Tibial nerve (tissue), 4 donors: Measurements from ENCODE around the gene TCF12. TPM values are rescaled to one million over a fixed set of nuclear protein-coding genes. Genes with fewer than 3 reads are reported as not detected.
"Not testable (repeated sequence)": the region's sequence is repeated elsewhere in the genome, so short reads cannot be mapped to it uniquely, and the experiment has no call there.

Experiments used
- DNase-seq, 2 donors: peaks; one replicate each; pipeline ENCODE4 v3.0.0-alpha.2; 2019; ENCODE audit warnings: low spot score in 2 of 2
- H3K27ac ChIP-seq, 4 donors: fragments of 200-600 bp; sonication (generic) in 3 of 4; one replicate each; pipeline ENCODE4 v1.5.1; 2017 to 2019; ENCODE audit warnings: mild to moderate bottlenecking in 1 of 4
- H3K27me3 ChIP-seq, 2 donors: fragments of 200-600 bp; sonication (generic) in 1 of 2; one replicate each; pipeline versions ENCODE4 v1.5.1 to v1.6.0; 2017 to 2019
- H3K36me3 ChIP-seq, 3 donors: fragments of 200-600 bp; sonication (generic); one replicate each; pipeline ENCODE4 v1.5.1; 2018 to 2019
- H3K4me1 ChIP-seq, 4 donors: fragments of 200-600 bp; sonication (generic) in 3 of 4; one replicate each; pipeline ENCODE4 v1.5.1; 2017 to 2019
- H3K4me3 ChIP-seq, 4 donors: fragments of 200-600 bp; sonication (generic) in 3 of 4; one replicate each; pipeline ENCODE4 v1.5.1; 2017 to 2019; ENCODE audit warnings: mild to moderate bottlenecking in 1 of 4, moderate library complexity in 1 of 4
- H3K9me3 ChIP-seq, 4 donors: fragments of 200-600 bp; sonication (generic) in 3 of 4; one replicate each; pipeline ENCODE4 v1.5.1; 2017 to 2019
- CTCF ChIP-seq, 5 experiments: fragments of 200-600 bp in 3 of 5; fragments of 450-650 bp in 2 of 5; sonication (generic) in 3 of 5; IDR thresholded peaks; one replicate each; pipeline ENCODE4 v1.5.1; 2016 to 2019; ENCODE audit warnings: antibody characterized with exemption in 5 of 5, mild to moderate bottlenecking in 3 of 5, moderate library complexity in 2 of 5
- EP300 ChIP-seq, 2 donors: sonication (generic); formaldehyde crosslinking; IDR thresholded peaks; one replicate each; pipeline ENCODE4 v1.6.1; 2017; ENCODE audit warnings: antibody characterized with exemption in 2 of 2, mild to moderate bottlenecking in 1 of 2
- POLR2A ChIP-seq, 2 donors: fragments of 450-650 bp; IDR thresholded peaks; one replicate each; pipeline ENCODE4 v1.6.1; 2017; ENCODE audit warnings: antibody characterized with exemption in 2 of 2, mild to moderate bottlenecking in 2 of 2, moderate library complexity in 2 of 2
- WGBS, 2 donors: methylation state at CpG; one replicate each; pipeline ENCODE4 v1.1.5; 2018; 5-methylcytosine and 5-hydroxymethylcytosine counted together
- total RNA-seq, 4 donors: library from RNA; depleted of rRNA; stranded (reverse); fragments of >200 nt; gene quantifications; one replicate each; pipeline ENCODE4 v1.1.0, GENCODE V29; 2016

TCF12 gene
- total RNA-seq, 4 donors from 2014 or later = 117 to 181 (median 174) TPM

GRCh38 chr15:57003418-57003817 lies 85.0 kb downstream of the TCF12 start:
- H3K27ac ChIP-seq = no peak overlapping the region
- no peak for DNase-seq
- H3K9me3 ChIP-seq = no peaks in the 10 kb centered on the region
- H3K27me3 ChIP-seq = no peaks in the 10 kb centered on the region
- H3K4me3 ChIP-seq = no peak overlapping the region
- TF ChIP-seq POLR2A (IDR thresholded peaks at IDR 0.05) = no peak
- no peak for TF ChIP-seq CTCF (IDR thresholded peaks at IDR 0.05)
- TF ChIP-seq EP300 (IDR thresholded peaks at IDR 0.05) = no peak
- H3K36me3 ChIP-seq = peaks cover 0 to 9% (median 0%) of the 10 kb centered on the region in 3 donors
- WGBS, 2 donors = 49 to 52% methylated on average over 4 of the region's 4 CpGs
- peaks cover 0 to 19% (median 0%) of the 10 kb centered on the region in 4 donors for H3K4me1 ChIP-seq

GRCh38 chr15:57005244-57005643 lies 86.8 kb downstream of the TCF12 start:
- Histone ChIP-seq H3K27me3 (no peaks in the 10 kb centered on the region), H3K36me3 (peaks cover 0 to 9% (median 0%) of the 10 kb centered on the region in 3 donors), H3K4me1 (peaks cover 0 to 11% (median 0%) of the 10 kb centered on the region in 4 donors), H3K4me3 (no peak overlapping the region), H3K9me3 (no peaks in the 10 kb centered on the region), H3K27ac (no peak overlapping the region)
- WGBS, 2 donors = 73% methylated on average over 1 of the region's 1 CpG
- TF ChIP-seq EP300 (IDR thresholded peaks at IDR 0.05) (no peak), CTCF (IDR thresholded peaks at IDR 0.05) (no peak), POLR2A (IDR thresholded peaks at IDR 0.05) (no peak)
- no peak for DNase-seq

GRCh38 chr15:57007797-57008196 lies 89.4 kb downstream of the TCF12 start:
- not testable (repeated sequence) for H3K4me3 ChIP-seq, H3K27me3 ChIP-seq, H3K4me1 ChIP-seq, DNase-seq, H3K36me3 ChIP-seq, H3K27ac ChIP-seq, H3K9me3 ChIP-seq
- 92 to 100% methylated on average over 1 of the region's 1 CpG for WGBS, 2 donors

GRCh38 chr15:57010724-57011123 lies 92.3 kb downstream of the TCF12 start:
- peaks cover 0 to 2% (median 0%) of the 10 kb centered on the region in 4 donors for H3K4me1 ChIP-seq
- H3K27ac ChIP-seq = no peak overlapping the region
- H3K4me3 ChIP-seq = no peak overlapping the region
- no peaks in the 10 kb centered on the region for H3K9me3 ChIP-seq
- 98 to 99% methylated on average over 2 of the region's 2 CpGs for WGBS, 2 donors
- TF ChIP-seq EP300 (IDR thresholded peaks at IDR 0.05) = no peak
- no peak for TF ChIP-seq CTCF (IDR thresholded peaks at IDR 0.05)
- TF ChIP-seq POLR2A (IDR thresholded peaks at IDR 0.05) = no peak
- no peaks in the 10 kb centered on the region for H3K36me3 ChIP-seq
- no peaks in the 10 kb centered on the region for H3K27me3 ChIP-seq
- DNase-seq = no peak

- WGBS, 2 donors = 81 to 83% methylated on average over 3 of the region's 3 CpGs
- Histone ChIP-seq H3K4me3 (no peak overlapping the region), H3K9me3 (no peaks in the 10 kb centered on the region), H3K27ac (no peak overlapping the region), H3K36me3 (no peaks in the 10 kb centered on the region), H3K27me3 (no peaks in the 10 kb centered on the region), H3K4me1 (peaks cover 0 to 2% (median 0%) of the 10 kb centered on the region in 4 donors)
- TF ChIP-seq EP300 (IDR thresholded peaks at IDR 0.05) = no peak
- no peak for TF ChIP-seq CTCF (IDR thresholded peaks at IDR 0.05)
- TF ChIP-seq POLR2A (IDR thresholded peaks at IDR 0.05) = no peak
- no peak for DNase-seq
These were observed 94.1 kb downstream of the TCF12 start for GRCh38 chr15:57012556-57012955.

GRCh38 chr15:57014896-57015295 lies 96.5 kb downstream of the TCF12 start:
- peaks cover 0 to 16% (median 4%) of the 10 kb centered on the region in 4 donors for H3K4me1 ChIP-seq
- not testable (repeated sequence) for H3K27ac ChIP-seq, H3K36me3 ChIP-seq, DNase-seq, H3K4me3 ChIP-seq, H3K27me3 ChIP-seq, H3K9me3 ChIP-seq
- WGBS, 2 donors = 95 to 96% methylated on average over 5 of the region's 5 CpGs
